CD4-positive, alpha-beta T cell treated with Interleukin-4 for 1 hour (primary cell): ENCODE results near the gene ARHGAP6.

ENCODE experiments used
- DNase-seq, 2 donors: peaks; one replicate each; pipeline ENCODE4 v3.0.0-alpha.2; 2020 to 2022

ARHGAP6 gene

DNA sequence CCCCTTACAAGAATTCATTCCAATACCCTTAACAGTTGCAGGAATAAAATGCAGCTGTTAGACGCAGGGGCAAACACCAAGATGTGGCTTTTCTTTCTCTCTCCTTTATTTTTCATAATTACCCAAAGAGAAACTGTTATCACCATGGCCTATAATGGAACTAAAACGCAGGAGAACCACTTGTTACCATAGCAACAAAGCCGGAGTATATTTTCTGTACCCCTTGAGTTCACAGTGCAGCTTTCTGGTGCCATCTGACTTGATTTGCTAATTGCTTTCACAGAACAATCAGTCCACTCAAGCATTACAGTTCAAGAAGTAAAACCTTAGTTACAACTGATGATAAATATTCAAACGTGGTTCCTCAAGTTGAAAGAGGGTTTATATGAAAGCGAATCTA, 214.6 kb downstream of the ARHGAP6 start:
- no peak for DNase-seq

DNA sequence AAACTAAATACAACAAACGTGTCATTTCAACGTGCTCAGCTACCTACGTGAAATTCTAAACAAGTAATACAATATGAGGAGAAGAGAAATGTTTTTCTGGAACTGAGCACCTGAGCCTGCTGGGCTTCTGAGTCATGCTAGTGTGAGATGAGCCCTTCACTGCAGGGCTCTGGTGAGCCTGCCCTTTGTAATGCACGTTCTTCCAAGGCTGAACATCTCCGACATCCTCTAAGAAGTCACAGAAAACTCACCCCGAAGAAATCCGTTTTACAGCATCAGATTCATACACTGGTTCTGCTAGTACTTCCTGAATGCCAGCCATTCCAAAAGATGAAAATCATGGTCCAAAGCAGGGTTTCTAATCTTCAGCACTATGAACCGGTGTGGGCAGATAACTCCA, 215.4 kb downstream of the ARHGAP6 start:
- DNase-seq: no peak

DNA sequence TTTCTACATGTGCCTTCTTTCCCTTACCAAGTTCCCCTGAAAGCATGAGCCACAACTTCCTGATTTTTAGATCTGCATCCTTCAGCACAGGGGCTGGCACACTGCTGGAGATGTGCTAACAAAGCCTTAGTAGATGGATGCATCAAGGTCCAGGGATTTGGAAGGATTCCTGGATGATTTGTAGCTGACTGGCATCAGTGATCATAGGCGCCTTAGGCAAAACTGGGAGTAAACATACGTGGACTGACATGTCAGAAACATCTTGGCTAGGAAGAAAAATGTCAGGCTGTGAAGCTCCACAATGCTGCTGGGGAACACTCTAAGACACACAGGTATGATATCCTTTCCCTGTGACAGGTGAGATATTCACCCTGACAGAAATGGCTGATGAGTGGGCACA, 216.1 kb downstream of the ARHGAP6 start:
- no peak for DNase-seq

GRCh38 chrX:11447418-11447817, 218.3 kb downstream of the ARHGAP6 start:
- DNase-seq: no peak

- no peak for DNase-seq
These were observed 218.8 kb downstream of the ARHGAP6 start for GRCh38 chrX:11446949-11447348.

- DNase-seq: no peak
These were observed 219.4 kb downstream of the ARHGAP6 start for GRCh38 chrX:11446336-11446735.

- DNase-seq: no peak
These were observed 220.2 kb downstream of the ARHGAP6 start for GRCh38 chrX:11445540-11445939.

- DNase-seq: no peak
These were observed 221.7 kb downstream of the ARHGAP6 start for GRCh38 chrX:11444052-11444451.

- DNase-seq: no peak
These were observed 225.9 kb downstream of the ARHGAP6 start for GRCh38 chrX:11439846-11440245.

- DNase-seq: no peak
These were observed 227.0 kb downstream of the ARHGAP6 start for GRCh38 chrX:11438767-11439166.

DNA sequence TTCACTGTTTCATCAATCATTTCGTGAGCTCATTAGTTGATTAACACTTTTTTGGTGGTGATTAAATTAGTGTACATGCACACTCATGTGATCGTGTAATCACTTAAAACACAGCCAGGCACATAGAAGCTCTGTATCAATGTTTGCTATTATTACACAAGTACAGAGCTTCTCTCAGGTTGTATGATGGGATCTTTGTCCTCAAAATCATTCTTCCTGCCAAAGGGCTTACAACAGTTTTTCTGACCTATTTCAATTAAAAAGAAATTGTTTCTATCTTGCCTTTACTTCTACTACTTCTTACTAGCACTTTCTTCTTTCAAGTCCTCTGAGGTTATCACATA, 227.4 kb downstream of the ARHGAP6 start:
- no peak for DNase-seq

DNA sequence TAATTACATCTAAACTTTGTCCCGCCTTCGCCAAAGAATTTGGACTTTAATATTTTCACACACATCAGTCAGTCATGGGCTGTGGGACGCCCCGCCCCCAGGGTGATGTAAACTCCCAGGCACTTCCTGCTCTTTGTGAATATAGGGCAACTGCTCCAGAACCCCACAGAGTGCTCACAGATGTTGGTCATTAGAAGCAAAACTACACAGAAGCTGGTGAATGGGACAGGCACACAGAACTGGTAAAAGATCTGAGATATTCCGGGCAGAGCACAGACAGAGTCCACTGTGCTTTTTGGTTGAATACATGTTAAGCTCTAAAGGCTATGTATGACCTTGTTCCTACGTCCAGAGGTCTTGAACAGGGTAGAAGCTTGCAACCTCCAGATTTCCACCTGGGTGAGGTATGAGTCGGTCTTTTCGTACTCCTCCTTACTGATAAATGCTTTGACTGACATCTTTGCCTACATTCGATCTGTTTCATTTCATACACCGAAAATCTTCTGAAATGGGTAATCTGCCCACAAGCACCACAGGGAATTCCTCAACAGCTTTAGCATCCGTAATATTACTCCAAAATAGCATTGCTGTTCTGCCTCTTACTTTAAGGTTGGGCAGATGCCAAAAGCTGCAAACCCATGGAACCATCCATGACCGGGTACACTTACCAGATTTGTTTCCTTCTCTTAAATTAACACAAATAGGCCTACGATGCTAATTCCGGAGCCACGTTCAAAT, 227.9 kb downstream of the ARHGAP6 start:
- DNase-seq: no peak

- no peak for DNase-seq
These were observed 230.2 kb downstream of the ARHGAP6 start for GRCh38 chrX:11435568-11435967.

DNA sequence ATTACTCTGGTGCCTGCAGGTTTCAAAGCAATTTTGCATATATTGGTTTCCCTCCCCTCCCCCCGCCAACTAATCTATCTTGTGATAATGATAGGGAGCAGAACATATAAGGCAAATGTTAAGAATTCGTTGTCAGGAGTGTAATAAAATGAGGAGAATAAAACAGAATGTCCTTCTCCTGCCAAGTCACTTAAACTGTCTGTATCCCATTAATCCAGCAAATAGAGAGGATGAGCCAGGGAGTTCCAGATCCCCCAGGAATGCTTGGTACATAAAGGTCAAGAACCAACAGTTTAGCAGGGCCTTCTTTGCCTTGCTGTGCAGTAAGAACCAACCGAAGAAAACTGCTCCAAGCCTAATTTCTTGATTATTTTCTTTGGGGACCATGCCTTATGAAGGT, 231.1 kb downstream of the ARHGAP6 start:
- DNase-seq: no peak

- DNase-seq: no peak
These were observed 233.9 kb downstream of the ARHGAP6 start for GRCh38 chrX:11431786-11432185.

DNA sequence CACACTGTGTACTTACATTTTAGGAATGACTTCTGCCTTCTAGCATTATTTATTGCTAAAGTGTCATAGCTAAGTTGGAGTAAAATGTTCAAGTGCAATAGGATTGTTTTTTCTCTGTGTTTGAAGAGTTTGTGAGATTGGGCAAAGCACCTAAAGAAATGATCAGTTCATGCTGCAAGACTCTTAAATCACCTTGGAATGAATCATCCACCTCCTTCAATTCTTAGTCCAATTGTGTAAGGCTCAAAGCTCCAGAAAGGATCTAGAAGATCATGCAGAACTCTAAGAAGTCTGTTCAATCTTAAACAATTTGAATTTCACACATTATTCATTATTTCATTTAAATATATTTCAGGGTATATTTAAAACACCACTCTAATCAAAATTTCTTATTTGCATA, 235.4 kb downstream of the ARHGAP6 start:
- DNase-seq: no peak

DNA sequence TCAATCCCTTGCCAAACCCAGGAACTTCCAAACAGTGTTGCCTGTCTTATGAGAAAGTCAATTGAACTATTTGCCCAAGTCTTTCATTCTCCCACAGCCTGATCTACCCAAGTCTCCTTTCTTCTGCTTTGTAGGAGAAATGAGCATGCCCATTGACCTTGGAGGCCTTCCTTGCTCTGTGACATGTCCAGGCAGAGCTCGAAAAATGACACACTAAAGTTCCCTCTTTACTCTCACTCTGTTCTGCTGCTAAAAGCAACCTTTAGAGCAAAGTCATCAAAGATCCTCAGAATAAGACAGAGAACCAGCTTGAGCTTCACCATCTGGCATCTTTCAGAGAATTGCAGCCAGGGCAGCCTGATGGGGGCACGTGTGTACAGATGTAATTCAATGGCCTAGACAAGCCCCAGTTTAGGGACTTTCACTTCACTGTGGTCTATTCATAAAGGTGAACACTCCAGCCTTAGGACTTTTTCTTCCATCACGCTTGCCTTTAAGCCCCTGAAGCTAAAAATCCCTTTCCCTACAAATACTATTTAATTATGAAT, 236.1 kb downstream of the ARHGAP6 start:
- DNase-seq: no peak

DNA sequence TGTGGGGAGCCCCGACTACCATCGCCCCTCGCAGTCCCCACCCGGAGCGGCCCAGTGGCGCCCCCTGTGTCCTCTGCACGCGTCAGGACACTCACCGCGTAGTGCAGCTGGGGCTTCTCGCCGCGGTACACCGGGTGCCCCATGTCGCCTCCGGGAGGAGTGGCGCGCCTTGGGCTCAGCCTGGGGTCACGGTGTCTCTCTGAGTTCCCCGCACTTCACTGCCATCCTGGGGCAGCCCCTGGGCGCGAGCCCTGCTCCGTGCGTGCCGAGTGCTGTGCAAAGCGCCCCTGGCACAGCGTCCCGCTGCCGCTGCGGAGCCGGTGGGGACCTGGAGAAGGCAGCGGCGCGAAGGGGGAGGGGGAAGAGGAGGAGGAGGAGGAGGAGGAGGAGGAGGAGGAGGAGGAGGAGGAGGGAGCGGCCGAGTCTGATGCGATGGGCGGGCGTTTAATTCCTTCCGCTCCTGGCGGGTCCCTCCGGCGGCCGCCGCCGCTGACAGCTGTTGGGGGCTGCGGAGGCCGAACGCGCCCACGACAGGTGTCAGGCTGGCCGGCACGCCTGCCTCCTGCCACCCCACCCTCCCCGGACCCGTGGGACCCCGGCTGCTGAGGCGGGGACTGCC, 238.2 kb downstream of the ARHGAP6 start:
- DNase-seq: no peak

DNA sequence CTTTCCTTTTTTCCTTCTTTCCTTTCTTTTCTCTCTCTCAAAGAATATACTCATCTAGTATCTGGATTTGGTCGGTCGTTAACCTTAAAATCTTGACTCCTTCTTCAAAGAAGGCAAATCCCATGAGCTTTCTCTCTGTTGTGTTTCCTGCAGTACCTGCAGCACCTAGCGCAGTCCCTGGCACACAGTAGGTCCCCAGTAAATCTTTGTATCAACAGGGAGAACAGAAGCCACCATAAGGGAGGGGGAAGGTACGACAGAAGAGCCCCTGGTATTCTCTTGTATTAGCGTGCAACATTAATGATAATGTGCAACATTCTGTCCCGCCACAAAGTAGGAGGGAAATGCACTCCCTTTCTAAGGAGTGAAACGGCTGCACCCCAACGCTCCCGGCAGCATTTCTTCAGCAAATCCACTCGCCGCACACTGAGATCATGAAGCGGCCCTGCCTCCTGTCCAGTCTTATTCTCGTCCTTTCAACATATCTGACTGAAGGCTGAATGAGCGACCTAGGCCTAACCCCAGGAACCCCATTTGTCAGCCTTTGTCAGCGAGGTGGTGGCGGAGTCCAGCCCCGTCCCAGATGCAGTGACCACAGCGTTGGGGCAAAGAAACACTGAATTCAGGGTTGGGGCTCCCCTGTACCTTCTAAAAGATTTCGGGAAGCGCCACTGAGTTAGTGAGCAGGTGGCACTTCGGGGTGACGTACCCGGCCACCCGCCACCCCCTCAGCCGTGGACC, 238.8 kb downstream of the ARHGAP6 start:
- no peak for DNase-seq

DNA sequence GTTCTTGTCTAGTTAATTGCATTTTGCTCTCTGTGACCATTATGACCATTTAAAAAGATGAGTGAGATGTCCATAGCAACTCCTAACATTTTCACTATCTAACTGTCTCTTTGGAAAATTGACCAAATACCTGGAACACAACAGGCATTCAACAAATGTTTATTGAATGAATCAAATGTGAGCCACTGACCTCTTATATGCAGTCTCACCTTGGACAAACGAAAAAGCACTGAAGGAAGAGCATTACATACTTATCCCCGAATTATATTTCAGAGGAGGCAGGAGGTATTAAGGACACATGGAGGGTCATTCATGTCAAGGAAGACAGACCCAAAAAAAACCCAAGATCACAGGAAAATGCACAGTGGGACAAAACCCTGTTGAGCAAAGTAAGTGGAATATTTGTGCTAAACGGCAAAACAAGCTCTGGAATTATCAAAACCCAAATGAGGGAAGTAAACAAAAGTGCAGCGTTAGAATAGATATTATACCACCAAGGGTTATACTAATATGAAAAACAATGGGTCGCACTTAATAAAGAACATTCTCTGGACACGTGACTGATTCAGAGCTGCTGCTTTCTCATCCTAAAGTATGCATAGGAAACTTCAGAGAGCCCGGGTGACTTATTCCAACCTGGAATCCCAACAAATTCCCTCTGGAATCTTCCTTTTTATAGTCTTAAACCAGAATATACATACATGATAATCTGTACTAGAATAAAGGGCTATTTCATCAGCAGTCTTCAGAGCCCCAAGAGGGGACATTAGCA, 240.6 kb downstream of the ARHGAP6 start:
- DNase-seq: no peak

DNA sequence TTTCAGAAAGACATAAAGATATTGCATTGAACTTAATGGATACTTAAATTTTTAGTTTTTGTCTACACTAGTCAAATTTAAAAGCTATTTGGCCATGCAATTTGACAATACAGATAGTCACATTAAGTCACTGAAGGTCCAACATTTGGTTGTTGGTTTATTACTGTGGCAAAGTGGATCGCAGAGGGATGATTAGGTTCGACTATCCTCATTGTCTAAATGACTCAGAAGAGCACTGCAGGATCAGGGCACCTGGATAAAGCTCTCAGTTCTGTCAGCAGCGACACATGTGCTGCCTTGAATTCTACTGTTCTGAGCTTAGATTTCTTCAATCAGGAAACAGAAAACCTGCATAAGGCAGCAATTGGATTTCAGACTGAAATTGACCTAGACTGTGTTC, 241.8 kb downstream of the ARHGAP6 start:
- DNase-seq: no peak

DNA sequence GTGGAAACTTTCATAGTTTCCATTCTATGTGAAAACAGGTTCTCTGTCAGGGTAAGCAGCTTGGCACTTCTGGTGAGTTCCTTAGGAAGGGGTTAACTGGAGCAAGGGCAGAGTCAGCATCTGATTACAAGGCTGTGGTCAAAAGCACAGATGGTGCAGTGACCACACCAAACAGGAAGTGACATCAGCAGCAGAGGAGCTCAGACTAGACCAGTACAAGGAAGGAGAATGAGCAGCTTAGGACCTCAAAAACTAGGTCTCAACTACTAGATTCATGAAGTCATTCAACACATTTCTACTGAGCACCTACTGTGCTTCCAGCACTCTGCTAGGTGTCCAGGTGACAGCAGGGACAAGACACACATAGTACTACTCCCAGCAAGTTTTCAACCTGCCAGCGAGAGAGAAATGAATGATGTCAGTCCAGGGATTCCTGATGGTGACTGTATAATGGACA, 242.3 kb downstream of the ARHGAP6 start:
- peak in 1 of 2 donors; percentile 35 for DNase-seq

DNA sequence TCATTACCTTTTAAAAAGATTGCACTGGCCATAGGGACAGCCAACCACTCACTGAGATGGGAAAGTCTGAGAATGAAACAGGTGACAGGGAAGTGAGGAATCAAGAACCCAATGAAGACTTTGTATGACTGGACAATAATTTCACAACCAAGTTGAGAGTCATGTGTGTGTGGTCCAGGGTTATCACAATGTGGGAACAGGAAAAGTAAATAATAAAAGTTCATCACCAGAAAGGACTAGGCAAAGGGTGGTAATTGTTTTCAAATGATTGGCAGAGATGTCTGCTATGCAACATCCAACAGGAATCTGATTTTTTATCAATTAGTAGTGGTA, 243.2 kb downstream of the ARHGAP6 start:
- DNase-seq: no peak
